CD4-positive, alpha-beta T cell treated with Interleukin-6 for 4 hours (primary cell): ENCODE measurements around the gene HIC1.

Source experiments
- DNase-seq: peaks from one replicate; pipeline ENCODE4 v3.0.0-alpha.2; 2020; ENCODE audit warnings: mixed read lengths

Gene HIC1

GRCh38 chr17:2077040-2077439 lies 22.1 kb downstream of the HIC1 start:
- no peak for DNase-seq

DNA sequence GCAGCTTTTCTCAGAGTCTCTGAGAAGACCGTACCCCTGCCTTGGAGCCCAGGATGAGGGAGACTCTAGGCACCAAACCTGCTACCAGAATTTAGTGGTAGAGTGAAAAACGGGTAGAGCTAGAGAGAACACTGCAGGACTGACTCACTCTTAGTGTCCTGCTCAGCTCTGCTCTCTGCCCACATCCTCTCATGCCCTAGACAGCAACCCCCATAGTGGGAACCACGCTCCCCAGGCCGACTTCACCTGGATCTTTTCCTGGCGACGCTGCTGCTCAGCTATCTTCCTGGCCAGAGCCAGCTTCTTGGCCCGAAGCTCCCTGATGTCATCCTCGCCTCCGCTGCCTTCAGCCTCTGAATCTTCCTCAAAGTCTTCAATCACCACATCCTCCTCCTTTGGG lies 26.7 kb downstream of the HIC1 start:
- DNase-seq = no peak

GRCh38 chr17:2082003-2082781 lies 27.3 kb downstream of the HIC1 start:
- DNase-seq = no peak

DNA sequence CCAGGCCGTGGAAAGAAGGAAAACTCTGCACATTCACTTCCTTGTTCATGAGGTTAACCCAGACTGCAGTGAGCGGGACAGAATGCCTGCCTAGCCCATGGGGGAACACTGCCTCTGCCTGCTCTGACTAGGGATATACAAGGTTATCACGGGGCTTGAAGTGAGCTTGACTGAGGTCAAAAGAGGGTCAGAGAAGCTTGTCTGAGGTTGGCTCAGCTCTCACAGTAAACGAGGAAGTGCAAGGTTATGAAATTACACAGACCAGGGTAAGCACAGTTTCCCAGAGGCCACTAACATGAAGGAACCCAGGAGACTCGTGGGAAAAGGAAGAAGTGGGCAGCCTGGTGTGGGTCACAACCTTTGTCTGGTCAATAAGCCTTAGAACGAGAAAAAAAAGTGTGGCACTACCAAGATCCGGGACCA lies 28.7 kb downstream of the HIC1 start:
- no peak for DNase-seq

GRCh38 chr17:2084036-2084765 lies 29.3 kb downstream of the HIC1 start:
- no peak for DNase-seq

DNA sequence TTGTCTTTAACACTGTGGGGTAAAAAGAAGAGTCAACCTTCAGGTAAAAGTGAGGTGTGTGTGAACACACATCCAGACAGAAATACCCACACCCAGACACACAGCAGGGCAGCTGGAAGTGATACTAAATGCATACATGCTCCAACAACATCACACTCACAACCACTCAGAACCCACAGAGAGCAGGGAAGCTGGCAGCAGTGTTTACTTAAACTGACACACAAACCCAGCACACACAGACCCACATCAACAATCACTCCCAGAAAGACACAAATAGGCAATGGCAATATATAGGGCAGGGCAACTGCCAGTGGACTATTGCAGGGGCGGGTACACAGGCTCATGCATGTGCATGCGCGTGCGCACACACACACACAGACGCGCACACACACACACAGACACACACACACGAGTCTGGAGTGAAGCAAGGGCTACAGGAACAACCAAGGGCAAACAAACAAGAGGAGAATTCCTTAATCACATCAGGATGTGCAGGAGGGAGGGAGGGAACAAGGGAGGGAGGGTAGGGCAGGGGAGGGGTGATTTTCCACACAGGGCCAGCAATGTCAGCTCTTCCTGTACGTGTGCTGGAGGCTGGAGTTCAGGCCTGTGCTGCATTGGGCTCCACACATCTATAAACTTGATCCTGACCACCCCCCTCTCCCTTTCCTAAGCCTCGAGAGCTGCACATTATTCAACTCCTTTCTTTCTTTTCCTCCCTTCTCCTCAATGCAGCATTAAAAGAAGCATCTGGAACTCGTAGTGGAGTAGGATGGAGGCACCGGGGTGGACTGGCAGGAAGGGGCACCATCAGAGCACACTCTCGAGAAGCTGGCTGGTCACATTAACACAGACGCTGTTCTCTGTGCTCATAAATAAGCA lies 30.1 kb downstream of the HIC1 start:
- no peak for DNase-seq

DNA sequence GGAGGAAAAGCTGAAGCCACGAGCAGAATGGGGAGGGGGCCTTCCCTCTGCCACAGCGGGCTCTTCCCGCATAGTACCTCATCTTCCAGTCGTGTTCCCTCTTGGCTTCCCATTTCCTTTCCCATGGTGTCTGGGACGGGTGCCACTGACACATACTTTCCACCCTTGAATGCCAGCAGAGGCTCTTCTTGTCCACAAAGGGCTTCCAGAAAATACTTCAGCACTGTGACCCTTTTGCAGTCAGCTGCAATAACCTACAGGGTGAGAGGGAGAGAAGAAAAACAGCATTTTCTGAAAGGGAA lies 30.7 kb downstream of the HIC1 start:
- no peak for DNase-seq

- DNase-seq = no peak
Measured at GRCh38 chr17:2086306-2086705, 31.4 kb downstream of the HIC1 start.

DNA sequence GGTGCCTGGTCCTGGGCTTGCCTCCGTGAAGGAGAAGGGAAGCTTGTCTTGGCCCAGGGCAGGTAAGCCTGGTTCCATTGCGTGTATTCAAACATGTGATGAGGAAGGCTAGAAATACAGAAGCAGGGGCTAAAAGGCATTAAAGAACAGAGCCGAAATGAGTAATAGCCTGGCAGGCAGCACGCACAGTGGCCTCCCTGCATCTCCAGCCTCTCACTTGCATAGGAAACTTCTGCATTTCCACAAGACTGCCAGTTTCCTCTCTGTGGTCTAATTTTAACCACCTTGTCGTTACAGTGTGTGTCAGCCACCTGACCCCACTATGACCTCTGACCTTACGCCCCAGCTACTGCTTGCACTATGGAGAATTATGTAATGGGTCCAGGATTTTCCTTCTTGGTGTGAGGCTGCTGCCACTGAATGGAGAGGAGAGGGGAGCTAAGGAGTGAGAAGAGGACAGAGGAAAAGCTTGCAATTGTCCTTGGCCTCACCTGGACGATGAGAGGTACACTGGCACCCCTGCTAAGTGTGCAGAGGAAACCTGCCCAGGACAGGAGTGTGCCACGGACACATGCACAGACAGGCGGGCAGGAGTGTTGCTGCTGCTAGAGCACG lies 32.8 kb downstream of the HIC1 start:
- DNase-seq = peak; percentile 46

DNA sequence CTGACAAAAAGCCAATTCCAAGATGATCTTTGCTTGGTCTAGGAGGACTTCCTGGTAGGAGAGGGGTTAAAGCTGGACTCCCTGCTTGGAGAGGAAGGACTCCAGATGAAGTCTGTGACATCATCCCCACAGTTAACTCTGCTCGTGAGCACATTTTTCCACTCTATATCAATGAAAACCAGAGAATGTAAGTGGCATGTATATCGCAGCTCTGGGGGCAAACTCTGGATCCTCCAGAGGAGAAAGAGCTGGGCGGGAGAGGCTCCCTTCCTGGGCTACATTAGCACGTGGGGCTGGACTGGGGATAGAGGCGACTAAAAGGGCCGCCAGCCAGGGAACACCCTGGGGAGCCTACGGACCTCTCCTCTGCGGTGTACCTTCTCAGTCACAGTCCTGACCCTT lies 34.1 kb downstream of the HIC1 start:
- no peak for DNase-seq

- peak; percentile 47 for DNase-seq
Measured at GRCh38 chr17:2090210-2090641, 35.3 kb downstream of the HIC1 start.

- DNase-seq = no peak
Measured at GRCh38 chr17:2090804-2091534, 36.1 kb downstream of the HIC1 start.

- no peak for DNase-seq
Measured at GRCh38 chr17:2092253-2092652, 37.4 kb downstream of the HIC1 start.

GRCh38 chr17:2093349-2093748 lies 38.4 kb downstream of the HIC1 start:
- DNase-seq = no peak

- no peak for DNase-seq
Measured at GRCh38 chr17:2094891-2095535, 40.1 kb downstream of the HIC1 start.

DNA sequence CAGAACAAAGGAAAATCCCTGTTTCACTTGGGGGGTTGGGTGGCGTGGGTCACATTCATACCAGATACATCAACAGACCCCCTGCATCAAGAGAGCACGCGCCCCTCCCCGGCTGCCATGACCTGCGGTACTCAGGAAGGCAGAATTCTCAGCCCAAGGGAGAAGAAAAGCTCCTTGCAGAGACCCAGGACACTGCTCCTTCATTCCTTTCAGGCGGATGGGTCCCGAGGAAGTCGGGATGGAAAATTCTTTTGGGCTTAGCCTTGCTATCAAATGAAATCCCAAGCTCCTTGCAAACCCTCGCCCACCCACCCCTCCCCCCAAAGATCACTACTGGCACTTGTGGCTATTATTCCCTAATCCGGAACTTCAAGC lies 40.6 kb downstream of the HIC1 start:
- no peak for DNase-seq

DNA sequence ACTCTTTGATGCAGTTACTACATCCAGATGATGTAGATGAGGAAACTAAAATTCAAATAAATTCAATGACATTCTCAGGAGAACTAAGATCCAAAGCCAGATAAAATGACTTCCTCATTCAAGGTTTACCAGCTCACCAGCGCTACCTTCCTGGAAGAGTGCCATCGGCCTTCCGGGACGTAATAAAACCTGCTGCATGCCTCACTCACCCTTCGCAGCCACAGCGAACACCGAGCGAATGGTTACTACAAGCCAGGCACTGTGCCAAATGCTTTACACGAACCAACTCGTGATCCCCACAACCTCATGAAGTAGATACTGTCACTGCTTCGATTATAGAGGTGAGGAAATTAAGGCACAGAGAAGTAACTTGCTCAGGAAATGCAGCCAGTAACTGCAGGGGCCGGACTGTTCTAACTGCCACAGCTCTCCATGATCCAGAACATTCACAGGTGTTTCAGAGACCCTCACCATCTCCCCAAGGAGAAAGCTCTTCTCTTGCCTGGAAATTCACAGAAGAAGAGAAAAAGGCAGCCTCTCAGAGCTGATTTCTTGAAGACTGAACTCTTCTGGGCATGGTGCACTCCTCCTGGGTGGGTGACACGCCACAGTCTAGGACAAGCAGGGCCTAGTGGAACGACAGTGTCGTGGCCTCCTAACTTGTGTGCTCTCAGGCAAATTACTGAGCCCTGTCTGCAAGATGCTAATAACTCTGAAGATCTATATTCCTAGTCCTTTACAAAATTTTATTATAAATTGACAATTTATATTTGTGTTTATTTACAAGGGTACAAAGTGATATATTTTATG lies 46.8 kb downstream of the HIC1 start:
- DNase-seq = peak; percentile 83

DNA sequence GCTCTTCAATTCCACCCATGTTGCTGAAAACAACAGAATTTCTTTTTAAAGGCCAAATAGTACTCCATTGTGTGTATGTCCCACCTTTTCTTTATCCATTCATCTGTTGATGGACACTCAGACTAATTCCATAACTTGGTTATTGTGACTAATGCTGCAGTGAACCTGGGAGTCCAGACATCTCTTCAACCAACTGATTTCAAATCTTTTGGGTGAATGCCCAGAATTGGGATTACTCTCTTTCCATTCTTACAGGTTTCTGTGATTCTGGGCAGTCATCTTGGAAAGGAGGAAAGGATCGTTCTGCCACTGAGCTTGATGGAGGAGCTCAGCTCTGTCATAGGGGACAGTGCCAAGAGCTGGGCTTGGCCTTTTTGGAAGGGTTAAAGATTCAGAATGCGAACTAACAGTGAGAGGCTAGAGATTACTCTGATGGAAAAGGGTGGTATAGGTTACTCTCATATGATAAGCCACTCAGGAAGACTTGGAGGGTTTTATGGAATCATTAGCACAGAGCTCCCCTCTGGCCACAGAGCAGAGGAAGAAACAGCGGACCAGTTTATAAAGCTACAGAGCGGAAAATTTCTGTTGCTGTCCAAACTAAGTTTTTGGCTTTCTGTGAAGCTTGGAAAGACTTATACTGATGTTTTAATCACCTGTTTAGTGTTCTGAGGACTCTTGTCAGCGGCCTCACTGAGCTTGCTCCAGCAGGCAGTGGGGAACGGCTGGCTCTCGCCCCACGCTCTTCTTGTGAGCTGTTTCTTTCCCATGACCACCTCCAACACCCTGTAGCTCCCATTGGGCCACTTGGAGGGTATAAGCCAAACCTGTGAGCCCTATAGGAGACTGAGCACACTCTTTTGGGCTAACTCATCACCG lies 48.3 kb downstream of the HIC1 start:
- no peak for DNase-seq

- no peak for DNase-seq
Measured at GRCh38 chr17:2105663-2106062, 50.8 kb downstream of the HIC1 start.
